ENCODE results near the gene PKNOX2. TPM values are rescaled to one million over a fixed set of nuclear protein-coding genes. Genes with fewer than 3 reads are reported as not detected.

PKNOX2 gene
- total and polyA plus RNA-seq, 2 of the 8 experiments (the other 6 are each of a cell fraction or from before 2014, with no cell fraction given) = 2.0 TPM

GRCh38 chr11:125402435-125402834, 237.9 kb downstream of the PKNOX2 start (continued):
- TF ChIP-seq CHD7 (IDR thresholded peaks at IDR 0.05; ENCODE audit: insufficient replicate concordance, low read length) (no peak), ASH2L (IDR thresholded peaks at IDR 0.05; ENCODE audit: low read length) (no peak), CEBPB (IDR thresholded peaks at IDR 0.05; ENCODE audit: low read depth, low read length) (no peak)

Data from H1 (cell line).